Activated CD8-positive, alpha-beta memory T cell treated with anti-CD3 and anti-CD28 coated beads, Interleukin-2, amount 10 ng/mL, durations not matched to agents 7 days and 5 days (primary cell): ENCODE measurements around the gene DENND2C. TPM values are rescaled to one million over a fixed set of nuclear protein-coding genes. Genes with fewer than 3 reads are reported as not detected.
A peak's percentile ranks its signal among the peaks of the same experiment; 100 is the strongest.
"Not testable (repeated sequence)": the region's sequence is repeated elsewhere in the genome, so short reads cannot be mapped to it uniquely, and the experiment has no call there.

Source experiments
- ATAC-seq: fragments of 150-1000 bp; cut with Tn5 transposase; one replicate; pipeline ENCODE4 v1.10.0; 2021; ENCODE audit warnings: moderate library complexity
- CTCF ChIA-PET: fragments of 350-600 bp; sonication (Branson Sonifier 250); formaldehyde crosslinking; loops from one replicate; lab custom pipeline; 2021; ENCODE audit warnings: antibody characterized with exemption; lab: Charles Lee
- DNase-seq: peaks from one replicate; pipeline ENCODE4 v3.0.0-alpha.2; 2020
- H3K27ac Mint-ChIP-seq: one replicate; pipeline ENCODE4 v1.8.0; 2021; ENCODE audit warnings: mild to moderate bottlenecking, mixed read lengths
- H3K27me3 Mint-ChIP-seq: one replicate; pipeline ENCODE4 v1.8.0; 2021; ENCODE audit warnings: mixed read lengths
- H3K36me3 Mint-ChIP-seq: one replicate; pipeline ENCODE4 v1.8.0; 2021; ENCODE audit warnings: mild to moderate bottlenecking, mixed read lengths
- H3K4me1 Mint-ChIP-seq: one replicate; pipeline ENCODE4 v1.8.0; 2021; ENCODE audit warnings: mixed read lengths
- H3K4me3 Mint-ChIP-seq: one replicate; pipeline ENCODE4 v1.8.0; 2021; ENCODE audit warnings: mild to moderate bottlenecking, moderate library complexity, mixed read lengths
- H3K9me3 Mint-ChIP-seq: one replicate; pipeline ENCODE4 v1.8.0; 2022; ENCODE audit warnings: low read depth, mixed read lengths
- total RNA-seq, 2 experiments: library from RNA; stranded (reverse); gene quantifications; one replicate each; pipeline ENCODE4 v1.2.3, GENCODE V29; 2021

The DENND2C gene
- total RNA-seq, 2 experiments from 2014 or later: 0.29 to 0.35 TPM

GRCh38 chr1:114581335-114582287 is 88.2 kb downstream of the DENND2C start, which contains the start of gene BCAS2:
Gene BCAS2, minus strand, starts transcription at chr1:114581615. Its CDS starts 24 bp downstream, at chr1:114581591.
- peak within 1 kb of the TSS; percentile 97 for H3K4me3 Mint-ChIP-seq
- H3K27me3 Mint-ChIP-seq: no peaks in the 10 kb centered on the region
- H3K27ac Mint-ChIP-seq: peak within 1 kb of the TSS; percentile 98
- peak; percentile 99 for ATAC-seq
- H3K36me3 Mint-ChIP-seq: peaks cover 21% of the 10 kb centered on the region
- peaks cover 40% of the 10 kb centered on the region for H3K4me1 Mint-ChIP-seq
- peak; percentile 99 for DNase-seq
- CTCF ChIA-PET: interaction anchor here (0.9 kb wide), 1 partner anchor 10 kb away, joined by 4 read pairs; no protein-coding TSS in a partner anchor
- H3K9me3 Mint-ChIP-seq: no peaks in the 10 kb centered on the region

GRCh38 chr1:114574365-114574764 is 95.5 kb downstream of the DENND2C start:
- no peak overlapping the region for H3K27ac Mint-ChIP-seq
- ATAC-seq (no peak), DNase-seq (no peak)
- H3K4me1 Mint-ChIP-seq: peaks cover 18% of the 10 kb centered on the region
- H3K4me3 Mint-ChIP-seq: no peak overlapping the region
- CTCF ChIA-PET: interaction anchor here (1.0 to 1.5 kb wide), 2 partner anchors 9 to 15 kb away, joined by 3 read pairs; no protein-coding TSS in a partner anchor
- peaks cover 48% of the 10 kb centered on the region for H3K36me3 Mint-ChIP-seq
- H3K27me3 Mint-ChIP-seq: no peaks in the 10 kb centered on the region
- no peaks in the 10 kb centered on the region for H3K9me3 Mint-ChIP-seq

GRCh38 chr1:114564141-114564540 is 105.7 kb downstream of the DENND2C start:
- Mint-ChIP-seq H3K4me3 (no peak overlapping the region), H3K27ac (no peak overlapping the region), H3K9me3 (no peaks in the 10 kb centered on the region), H3K27me3 (no peaks in the 10 kb centered on the region), H3K4me1 (no peaks in the 10 kb centered on the region), H3K36me3 (peaks cover 37% of the 10 kb centered on the region)
- DNase-seq: no peak
- CTCF ChIA-PET: no interaction called here
- ATAC-seq: no peak

GRCh38 chr1:114562978-114563510 is 106.8 kb downstream of the DENND2C start:
- DNase-seq, H3K27me3 Mint-ChIP-seq, ATAC-seq, H3K4me3 Mint-ChIP-seq, CTCF ChIA-PET, H3K27ac Mint-ChIP-seq, H3K4me1 Mint-ChIP-seq, H3K9me3 Mint-ChIP-seq: not testable (repeated sequence)
- H3K36me3 Mint-ChIP-seq: peaks cover 34% of the 10 kb centered on the region

- peaks cover 20% of the 10 kb centered on the region for H3K36me3 Mint-ChIP-seq
- ATAC-seq: no peak
- H3K9me3 Mint-ChIP-seq: no peaks in the 10 kb centered on the region
- no peak overlapping the region for H3K27ac Mint-ChIP-seq
- H3K4me1 Mint-ChIP-seq: no peaks in the 10 kb centered on the region
- DNase-seq: no peak
- CTCF ChIA-PET: interaction anchor here (0.6 kb wide), 1 partner anchor 2000 kb away, joined by 4 read pairs; no protein-coding TSS in a partner anchor
- H3K4me3 Mint-ChIP-seq: no peak overlapping the region
- no peaks in the 10 kb centered on the region for H3K27me3 Mint-ChIP-seq
These were observed 108.5 kb downstream of the DENND2C start for GRCh38 chr1:114561333-114561732.

GRCh38 chr1:114559356-114559755 is 110.5 kb downstream of the DENND2C start:
- no peaks in the 10 kb centered on the region for H3K9me3 Mint-ChIP-seq
- CTCF ChIA-PET: interaction anchor here (1.1 to 1.9 kb wide), 2 partner anchors 14 to 212 kb away, joined by 3 to 10 read pairs; no protein-coding TSS in a partner anchor

GRCh38 chr1:114558544-114558943 is 111.3 kb downstream of the DENND2C start:
- Mint-ChIP-seq H3K36me3 (peaks cover 6% of the 10 kb centered on the region), H3K4me1 (no peaks in the 10 kb centered on the region), H3K27ac (no peak overlapping the region), H3K4me3 (no peak overlapping the region), H3K27me3 (no peaks in the 10 kb centered on the region), H3K9me3 (no peaks in the 10 kb centered on the region)
- DNase-seq (no peak), ATAC-seq (no peak)
- CTCF ChIA-PET: interaction anchor here (0.9 to 1.9 kb wide), 2 partner anchors 212 to 213 kb away, joined by 3 to 10 read pairs; no protein-coding TSS in a partner anchor

More at GRCh38 chr1:114559356-114559755, 110.5 kb downstream of the DENND2C start:
- no peak overlapping the region for H3K4me3 Mint-ChIP-seq
- ATAC-seq (no peak), DNase-seq (no peak)
- no peaks in the 10 kb centered on the region for H3K4me1 Mint-ChIP-seq
- peaks cover 6% of the 10 kb centered on the region for H3K36me3 Mint-ChIP-seq
- H3K27ac Mint-ChIP-seq: no peak overlapping the region
- H3K27me3 Mint-ChIP-seq: no peaks in the 10 kb centered on the region

- ATAC-seq: no peak
These were observed 115.3 kb downstream of the DENND2C start for GRCh38 chr1:114554577-114554976.

GRCh38 chr1:114552106-114552639 is 117.7 kb downstream of the DENND2C start:
- Mint-ChIP-seq H3K9me3 (no peaks in the 10 kb centered on the region), H3K4me3 (no peak overlapping the region), H3K36me3 (no peaks in the 10 kb centered on the region), H3K4me1 (no peaks in the 10 kb centered on the region), H3K27ac (no peak overlapping the region), H3K27me3 (no peaks in the 10 kb centered on the region)
- DNase-seq (no peak), ATAC-seq (no peak)
- CTCF ChIA-PET: interaction anchor here (0.7 kb wide), 1 partner anchor 600 kb away, joined by 3 read pairs; no protein-coding TSS in a partner anchor

More at GRCh38 chr1:114554577-114554976, 115.3 kb downstream of the DENND2C start:
- H3K4me1 Mint-ChIP-seq: no peaks in the 10 kb centered on the region
- DNase-seq: no peak
- no peak overlapping the region for H3K27ac Mint-ChIP-seq
- no peaks in the 10 kb centered on the region for H3K27me3 Mint-ChIP-seq
- no peak overlapping the region for H3K4me3 Mint-ChIP-seq
- H3K9me3 Mint-ChIP-seq: no peaks in the 10 kb centered on the region
- CTCF ChIA-PET: interaction anchor here (1.5 kb wide), 1 partner anchor 208 kb away, joined by 3 read pairs; no protein-coding TSS in a partner anchor
- no peaks in the 10 kb centered on the region for H3K36me3 Mint-ChIP-seq

- Mint-ChIP-seq H3K9me3 (no peaks in the 10 kb centered on the region), H3K4me3 (no peak overlapping the region), H3K27ac (no peak overlapping the region), H3K4me1 (no peaks in the 10 kb centered on the region), H3K36me3 (no peaks in the 10 kb centered on the region), H3K27me3 (no peaks in the 10 kb centered on the region)
- ATAC-seq: no peak
- no peak for DNase-seq
- CTCF ChIA-PET: interaction anchor here (0.7 kb wide), 1 partner anchor 599 kb away, joined by 3 read pairs; no protein-coding TSS in a partner anchor
These were observed 118.4 kb downstream of the DENND2C start for GRCh38 chr1:114551400-114551799.

GRCh38 chr1:114550336-114550735 is 119.5 kb downstream of the DENND2C start:
- H3K4me3 Mint-ChIP-seq: no peak overlapping the region
- no peak for ATAC-seq
- no peaks in the 10 kb centered on the region for H3K9me3 Mint-ChIP-seq
- DNase-seq: no peak
- H3K27ac Mint-ChIP-seq: no peak overlapping the region
- no peaks in the 10 kb centered on the region for H3K36me3 Mint-ChIP-seq
- no peaks in the 10 kb centered on the region for H3K4me1 Mint-ChIP-seq
- no peaks in the 10 kb centered on the region for H3K27me3 Mint-ChIP-seq
- CTCF ChIA-PET: interaction anchor here (0.7 to 1.1 kb wide), 2 partner anchors 44 to 1754 kb away, joined by 3 to 4 read pairs; no protein-coding TSS in a partner anchor

GRCh38 chr1:114549137-114549536 is 120.7 kb downstream of the DENND2C start:
- no peaks in the 10 kb centered on the region for H3K9me3 Mint-ChIP-seq
- peaks cover 3% of the 10 kb centered on the region for H3K27me3 Mint-ChIP-seq

GRCh38 chr1:114547076-114547475 is 122.8 kb downstream of the DENND2C start:
- ATAC-seq: no peak
- H3K4me1 Mint-ChIP-seq: no peaks in the 10 kb centered on the region
- no peak overlapping the region for H3K4me3 Mint-ChIP-seq
- H3K9me3 Mint-ChIP-seq: no peaks in the 10 kb centered on the region
- H3K27ac Mint-ChIP-seq: no peak overlapping the region
- H3K27me3 Mint-ChIP-seq: peaks cover 3% of the 10 kb centered on the region
- no peaks in the 10 kb centered on the region for H3K36me3 Mint-ChIP-seq
- CTCF ChIA-PET: no interaction called here
- DNase-seq: no peak

More at GRCh38 chr1:114549137-114549536, 120.7 kb downstream of the DENND2C start:
- H3K27ac Mint-ChIP-seq: no peak overlapping the region
- H3K4me3 Mint-ChIP-seq: no peak overlapping the region
- no peaks in the 10 kb centered on the region for H3K4me1 Mint-ChIP-seq
- ATAC-seq (no peak), DNase-seq (no peak)
- H3K36me3 Mint-ChIP-seq: no peaks in the 10 kb centered on the region
- CTCF ChIA-PET: no interaction called here
